Naive thymus-derived CD4-positive, alpha-beta T cell (primary cell): Measurements from ENCODE around the gene PP2D1. TPM values are rescaled to one million over a fixed set of nuclear protein-coding genes. Genes with fewer than 3 reads are reported as not detected.

ENCODE experiments used
- ATAC-seq: fragments of 150-1000 bp; cut with Tn5 transposase; 2 replicates; pipeline ENCODE4 v1.10.0; 2021; ENCODE audit warnings: mild to moderate bottlenecking, moderate library complexity
- CTCF ChIA-PET: fragments of 350-600 bp; sonication (Branson Sonifier 250); formaldehyde crosslinking; loops from one replicate; lab custom pipeline; 2021; ENCODE audit warnings: antibody characterized with exemption; lab: Charles Lee
- POLR2A ChIA-PET: fragments of 350-600 bp; sonication (Branson Sonifier 250); formaldehyde crosslinking; loops from one replicate; lab custom pipeline; 2021; ENCODE audit warnings: antibody characterized with exemption, inconsistent platforms; lab: Charles Lee
- DNase-seq, 9 donors: peaks; one replicate each; pipeline versions ENCODE4 v3.0.0 to v3.0.0-alpha.2; 2020 to 2022; ENCODE audit warnings: mixed read lengths in 1 of 9
- H3K27ac ChIP-seq: one replicate; pipeline ENCODE4 v1.7.0; 2013; ENCODE audit warnings: mild to moderate bottlenecking, low read depth, low read length, moderate library complexity
- H3K27me3 ChIP-seq, 2 donors: one replicate each; pipeline ENCODE4 v1.7.0; 2013; ENCODE audit warnings: low read length in 2 of 2, mild to moderate bottlenecking in 2 of 2, moderate library complexity in 2 of 2; ENCODE audit not compliant: control insufficient read depth in 2 of 2, insufficient read depth in 2 of 2
- H3K36me3 ChIP-seq, 3 experiments: 1 replicate in 2 of 3; 2 replicates in 1 of 3; pipeline ENCODE4 v1.7.0; 2013; ENCODE audit warnings: low read length in 3 of 3, mild to moderate bottlenecking in 3 of 3, moderate library complexity in 1 of 3; ENCODE audit not compliant: insufficient read depth in 3 of 3, control insufficient read depth in 2 of 3
- H3K4me1 ChIP-seq, 2 donors: one replicate each; pipeline ENCODE4 v1.7.0; 2013; ENCODE audit warnings: low read length in 2 of 2, mild to moderate bottlenecking in 2 of 2, moderate library complexity in 1 of 2; ENCODE audit not compliant: control insufficient read depth in 2 of 2, insufficient read depth in 2 of 2
- H3K4me3 ChIP-seq: 2 replicates; pipeline ENCODE4 v1.7.0; 2013; ENCODE audit warnings: mild to moderate bottlenecking, low read length
- H3K9me3 ChIP-seq, 3 experiments: 1 replicate in 2 of 3; 2 replicates in 1 of 3; pipeline ENCODE4 v1.7.0; 2013; ENCODE audit warnings: low read length in 3 of 3; ENCODE audit not compliant: control insufficient read depth in 2 of 3
- H3K27ac Mint-ChIP-seq, 9 donors: one replicate each; pipeline ENCODE4 v1.8.0; 2020 to 2022; ENCODE audit warnings: mixed read lengths in 9 of 9, mild to moderate bottlenecking in 8 of 9, moderate library complexity in 5 of 9, inconsistent platforms in 2 of 9
- H3K27me3 Mint-ChIP-seq, 5 donors: one replicate each; pipeline ENCODE4 v1.8.0; 2021 to 2022; ENCODE audit warnings: mixed read lengths in 5 of 5, mild to moderate bottlenecking in 1 of 5
- H3K36me3 Mint-ChIP-seq, 5 donors: one replicate each; pipeline ENCODE4 v1.8.0; 2020 to 2022; ENCODE audit warnings: mixed read lengths in 5 of 5, mild to moderate bottlenecking in 3 of 5, inconsistent platforms in 1 of 5
- H3K4me1 Mint-ChIP-seq, 7 donors: one replicate each; pipeline ENCODE4 v1.8.0; 2020 to 2022; ENCODE audit warnings: mixed read lengths in 7 of 7, mild to moderate bottlenecking in 3 of 7, inconsistent platforms in 1 of 7
- H3K4me3 Mint-ChIP-seq, 10 donors: one replicate each; pipeline ENCODE4 v1.8.0; 2020 to 2022; ENCODE audit warnings: mild to moderate bottlenecking in 10 of 10, mixed read lengths in 10 of 10, moderate library complexity in 6 of 10, inconsistent platforms in 2 of 10
- H3K9me3 Mint-ChIP-seq, 11 donors: one replicate each; pipeline ENCODE4 v1.8.0; 2020 to 2022; ENCODE audit warnings: mixed read lengths in 11 of 11, mild to moderate bottlenecking in 4 of 11, inconsistent platforms in 1 of 11, moderate library complexity in 1 of 11
- intact Hi-C, 2 donors: fragments of 100-400 bp; cut with micrococcal nuclease; formaldehyde crosslinking; loops; one replicate each; pipeline ENCODE4 v1.15.1; 2023
- polyA plus RNA-seq, 2 donors: library from polyadenylated mRNA; unstranded; fragments of 300-500 nt; fragmentation: Illumina TruSeq; gene quantifications; one replicate each; pipeline ENCODE4 v1.2.3, GENCODE V29; 2021
- total RNA-seq, 6 experiments: library from RNA in 5 of 6; stranded (reverse) in 5 of 6; gene quantifications; 1 replicate in 5 of 6; 2 replicates in 1 of 6; pipeline ENCODE4 v1.2.3 and lab custom pipeline; 2021 to 2026

PP2D1 gene
- total and polyA plus RNA-seq, 7 experiments from 2014 or later = 0.29 to 0.60 TPM; not detected in 5

DNA sequence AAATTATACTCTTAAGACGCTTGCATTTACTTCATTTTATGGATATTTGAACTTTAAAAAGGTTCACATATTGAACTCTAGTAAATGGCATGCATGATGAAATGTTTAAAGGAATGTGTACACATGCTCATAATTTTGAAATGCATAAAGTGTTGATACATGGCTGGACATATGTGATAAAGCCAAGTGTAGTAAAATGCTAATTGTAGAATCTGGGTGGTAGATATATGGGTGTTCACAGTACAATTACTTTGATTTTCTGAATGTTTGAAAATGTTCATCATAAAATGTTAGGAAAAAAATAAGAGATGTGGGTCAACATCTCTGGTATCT is 73.8 kb downstream of the PP2D1 start:
- ATAC-seq = no peak
- Histone ChIP-seq H3K4me3 (no peak overlapping the region), H3K36me3 (no peaks in the 10 kb centered on the region), H3K9me3 (no peaks in the 10 kb centered on the region), H3K27me3 (peaks cover 0 to 2% of the 10 kb centered on the region in 2 donors), H3K4me1 (no peaks in the 10 kb centered on the region), H3K27ac (no peak overlapping the region)
- Mint-ChIP-seq H3K9me3 (peaks cover 0 to 7% (median 0%) of the 10 kb centered on the region in 11 donors), H3K4me1 (peaks cover 0 to 16% (median 0%) of the 10 kb centered on the region in 7 donors), H3K27ac (no peak overlapping the region), H3K27me3 (peaks cover 0 to 14% (median 7%) of the 10 kb centered on the region in 5 donors), H3K36me3 (peaks cover 0 to 3% (median 0%) of the 10 kb centered on the region in 5 donors), H3K4me3 (no peak overlapping the region)
- CTCF ChIA-PET = no interaction called here
- no peak for DNase-seq
- POLR2A ChIA-PET = no interaction called here
- intact Hi-C loops = no loop called here

DNA sequence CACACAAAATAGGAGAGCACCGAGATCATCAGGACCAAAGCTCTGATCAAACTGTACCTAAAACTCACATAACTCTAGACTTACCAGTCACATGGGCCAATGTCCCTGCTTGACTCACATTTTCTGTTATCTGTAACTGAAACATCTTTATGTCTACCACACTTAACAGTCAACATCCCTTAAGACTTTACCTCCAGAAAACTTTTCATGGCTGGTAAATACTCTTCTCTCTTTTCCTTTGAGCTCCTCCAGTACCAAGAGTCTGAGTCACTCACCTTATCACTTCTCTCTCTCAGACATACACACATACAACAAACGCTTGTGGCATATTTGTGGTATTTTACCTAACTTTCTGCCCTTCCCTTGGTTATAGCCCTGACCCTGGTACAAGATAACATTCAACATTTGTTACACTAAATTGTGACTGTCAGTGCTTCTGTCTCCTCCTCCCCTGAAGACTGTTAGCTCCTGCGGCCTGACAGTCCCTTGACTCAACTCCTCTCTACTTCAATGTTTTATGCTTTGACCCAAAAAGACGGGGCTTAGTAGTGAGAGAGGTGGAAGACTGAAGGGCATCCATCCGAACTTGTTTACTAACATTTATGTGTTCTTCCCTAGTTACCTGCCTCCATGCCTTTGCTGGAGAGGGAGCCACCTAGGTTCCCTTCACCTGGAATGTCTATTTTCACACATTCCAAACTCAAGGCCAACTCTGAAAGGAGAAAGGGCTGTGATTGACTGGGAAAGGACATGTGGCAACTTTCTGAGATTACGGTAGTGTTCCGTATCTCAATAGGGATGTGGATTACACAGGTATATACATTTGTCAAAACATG is 74.4 kb downstream of the PP2D1 start:
- POLR2A ChIA-PET = interaction anchor here (0.7 kb wide), 1 partner anchor 104 kb away, joined by 3 read pairs; no protein-coding TSS in a partner anchor
- H3K9me3 Mint-ChIP-seq = peaks cover 0 to 7% (median 0%) of the 10 kb centered on the region in 11 donors
- Histone ChIP-seq H3K4me1 (no peaks in the 10 kb centered on the region), H3K4me3 (no peak overlapping the region), H3K36me3 (no peaks in the 10 kb centered on the region), H3K27ac (no peak overlapping the region), H3K9me3 (no peaks in the 10 kb centered on the region), H3K27me3 (peaks cover 0 to 2% of the 10 kb centered on the region in 2 donors)
- peaks cover 0 to 18% (median 0%) of the 10 kb centered on the region in 7 donors for H3K4me1 Mint-ChIP-seq
- CTCF ChIA-PET = interaction anchor here (0.6 kb wide), 1 partner anchor 184 kb away, joined by 3 read pairs; no protein-coding TSS in a partner anchor
- peak overlapping the region in 1 of 10 donors; percentile 4 for H3K4me3 Mint-ChIP-seq
- no peak for DNase-seq
- ATAC-seq = no peak
- H3K27me3 Mint-ChIP-seq = peaks cover 3 to 17% (median 11%) of the 10 kb centered on the region in 5 donors
- intact Hi-C loops = no loop called here
- peak overlapping the region in 2 of 9 donors; percentile 1 to 80 for H3K27ac Mint-ChIP-seq
- peaks cover 0 to 3% (median 0%) of the 10 kb centered on the region in 5 donors for H3K36me3 Mint-ChIP-seq

Other genes with a start within 250 kb of the PP2D1 start
- 1 to 10 TPM in 3 of 5 experiments, under 1 TPM in 1, not detected in 1; 0.92 to 2.0 (median 1.4) TPM for gene EFHB, start 78.0 kb downstream of the PP2D1 start, total RNA-seq
- gene EFHB, start 78.0 kb downstream of the PP2D1 start, polyA plus RNA-seq = 1 to 10 TPM in 1 of 2 donors, not detected in 1; 1.8 TPM
- 10 to 100 TPM; 50.3 to 92.2 (median 58.9) TPM for gene RAB5A, start 65.2 kb downstream of the PP2D1 start, total RNA-seq
- gene RAB5A, start 65.2 kb downstream of the PP2D1 start, polyA plus RNA-seq = 10 to 100 TPM; 28.6 to 43.8 TPM
- gene KAT2B, start 28.2 kb upstream of the PP2D1 start, total RNA-seq = 100 to 1,000 TPM in 1 of 5 experiments, 10 to 100 TPM in 4; 58.5 to 127 (median 62.5) TPM
- 1 to 10 TPM; 1.7 to 2.4 TPM for gene KAT2B, start 28.2 kb upstream of the PP2D1 start, polyA plus RNA-seq
- gene SGO1, start 173.9 kb upstream of the PP2D1 start, total RNA-seq = 10 to 100 TPM in 1 of 5 experiments, 1 to 10 TPM in 1, under 1 TPM in 3; 0.44 to 25.0 (median 0.89) TPM
- under 1 TPM; 0.51 to 0.54 TPM for gene SGO1, start 173.9 kb upstream of the PP2D1 start, polyA plus RNA-seq